GM23338 (cell line): ENCODE measurements around the gene IGSF6. TPM values are rescaled to one million over a fixed set of nuclear protein-coding genes. Genes with fewer than 3 reads are reported as not detected.

Source experiments
- ATAC-seq: fragments of 200-7000 bp; cut with Tn5 transposase; 3 replicates; pipeline ENCODE4 v1.9.1; 2020
- DNase-seq: peaks from one replicate; pipeline ENCODE4 v3.0.0-alpha.2; 2015; ENCODE audit warnings: low spot score
- H2AFZ ChIP-seq: fragments of 200-600 bp; sonication (generic); 2 replicates; pipeline ENCODE4 v1.8.0; 2016; ENCODE audit warnings: antibody characterized with exemption, mild to moderate bottlenecking, moderate library complexity
- H3F3A ChIP-seq: fragments of 200-600 bp; sonication (generic); replicated peaks from 2 replicates; pipeline ENCODE4 v1.8.0; 2017; ENCODE audit warnings: antibody characterized with exemption, mixed run types, low read depth
- H3K27ac ChIP-seq: fragments of 200-600 bp; sonication (generic); 2 replicates; pipeline ENCODE4 v1.6.1; 2016; ENCODE audit warnings: low read depth
- H3K27me3 ChIP-seq: fragments of 200-600 bp; sonication (generic); 2 replicates; pipeline ENCODE4 v1.8.0; 2016; ENCODE audit warnings: mild to moderate bottlenecking, mixed run types, moderate library complexity; ENCODE audit not compliant: insufficient read depth
- H3K36me3 ChIP-seq: fragments of 200-600 bp; sonication (generic); 2 replicates; pipeline ENCODE4 v1.8.0; 2016; ENCODE audit warnings: mild to moderate bottlenecking; ENCODE audit not compliant: insufficient read depth
- H3K4me1 ChIP-seq: fragments of 200-600 bp; sonication (generic); 2 replicates; pipeline ENCODE4 v1.8.0; 2016; ENCODE audit warnings: mild to moderate bottlenecking, moderate library complexity; ENCODE audit not compliant: insufficient read depth
- H3K4me2 ChIP-seq: fragments of 200-600 bp; sonication (generic); 2 replicates; pipeline ENCODE4 v1.7.1; 2017; ENCODE audit warnings: mixed run types
- H3K4me3 ChIP-seq: fragments of 200-600 bp; sonication (generic); 2 replicates; pipeline ENCODE4 v1.6.1; 2016; ENCODE audit warnings: mixed run types
- H3K79me2 ChIP-seq: fragments of 200-600 bp; sonication (generic); replicated peaks from 2 replicates; pipeline ENCODE4 v1.8.0; 2017; ENCODE audit warnings: mild to moderate bottlenecking; ENCODE audit not compliant: insufficient read depth
- H3K9me2 ChIP-seq: fragments of 200-600 bp; sonication (generic); 2 replicates; pipeline ENCODE4 v1.8.0; 2017; ENCODE audit not compliant: insufficient read depth
- H4K20me1 ChIP-seq: fragments of 200-600 bp; sonication (generic); replicated peaks from 2 replicates; pipeline ENCODE4 v1.8.0; 2017; ENCODE audit warnings: mild to moderate bottlenecking; ENCODE audit not compliant: insufficient read depth
- H3K27ac Mint-ChIP-seq: 2 replicates; pipeline ENCODE4 v1.8.0; 2020; ENCODE audit warnings: inconsistent platforms, mild to moderate bottlenecking, moderate library complexity, mixed read lengths
- H3K27me3 Mint-ChIP-seq: 3 replicates; pipeline ENCODE4 v1.8.0; 2022; ENCODE audit warnings: low read depth, mild to moderate bottlenecking, moderate library complexity, mixed read lengths, inconsistent platforms; ENCODE audit not compliant: insufficient read depth, poor library complexity
- H3K36me3 Mint-ChIP-seq: 3 replicates; pipeline ENCODE4 v1.8.0; 2021; ENCODE audit warnings: low read depth, mild to moderate bottlenecking, inconsistent platforms, moderate library complexity, mixed read lengths
- H3K4me1 Mint-ChIP-seq: 3 replicates; pipeline ENCODE4 v1.8.0; 2020; ENCODE audit warnings: mild to moderate bottlenecking, inconsistent platforms, mixed read lengths
- H3K4me3 Mint-ChIP-seq: 3 replicates; pipeline ENCODE4 v1.8.0; 2021; ENCODE audit warnings: moderate library complexity, mild to moderate bottlenecking, inconsistent platforms, mixed read lengths
- H3K9me3 Mint-ChIP-seq: 3 replicates; pipeline ENCODE4 v1.8.0; 2020; ENCODE audit warnings: moderate library complexity, mild to moderate bottlenecking, inconsistent platforms, mixed read lengths
- CREB1 ChIP-seq: fragments of 250-450 bp; sonication (Bioruptor Pico); IDR thresholded peaks from 2 replicates; pipeline ENCODE4 v1.5.0; 2020; ENCODE audit warnings: low read depth, mild to moderate bottlenecking, moderate library complexity
- CTCF ChIP-seq, 2 experiments: fragments of 200-600 bp in 1 of 2; sonication (generic) in 1 of 2; conservative IDR thresholded peaks; 2 replicates each; pipeline versions ENCODE4 v1.5.1 to v1.6.1; 2016 to 2017; ENCODE audit warnings: antibody characterized with exemption in 2 of 2, low read depth in 2 of 2, mild to moderate bottlenecking in 2 of 2, moderate library complexity in 1 of 2
- ETS1 ChIP-seq: IDR thresholded peaks from 2 replicates; pipeline ENCODE4 v1.6.1; 2016; ENCODE audit warnings: antibody characterized with exemption
- JUNB ChIP-seq: IDR thresholded peaks from one replicate; pipeline ENCODE4 v1.6.1; 2016; ENCODE audit warnings: antibody characterized with exemption; ENCODE audit not compliant: unreplicated experiment
- NANOG ChIP-seq: IDR thresholded peaks from 2 replicates; pipeline ENCODE4 v1.6.1; 2016; ENCODE audit warnings: antibody characterized with exemption, borderline replicate concordance
- REST ChIP-seq: IDR thresholded peaks from one replicate; pipeline ENCODE4 v1.6.1; 2018; ENCODE audit warnings: antibody characterized with exemption; ENCODE audit not compliant: unreplicated experiment
- ZNF331 ChIP-seq: fragments of 250-450 bp; sonication (Bioruptor Pico); IDR thresholded peaks from 2 replicates; pipeline ENCODE4 v1.5.0; 2020; ENCODE audit warnings: low read depth, mild to moderate bottlenecking, moderate library complexity
- polyA plus RNA-seq: library from polyadenylated mRNA; unstranded; fragments of >200 nt; fragmentation: Nextera tagmentation; extraction: Ambion mirVana; gene quantifications from 2 replicates; pipeline ENCODE4 v1.2.1, GENCODE V29; 2016
- total RNA-seq: library from RNA; depleted of rRNA; stranded (reverse); fragments of >200 nt; shearing (Covaris generic); gene quantifications from 2 replicates; pipeline ENCODE4 v1.2.3, GENCODE V29; 2014
- TF ChIP-seq, protein P1 (sequence below): fragments of 250-450 bp; sonication (Bioruptor Pico); IDR thresholded peaks from 2 replicates; pipeline ENCODE4 v1.5.0; 2020; ENCODE audit warnings: mild to moderate bottlenecking, moderate library complexity

Gene IGSF6
- total and polyA plus RNA-seq, 2 experiments from 2014 or later: 0.19 TPM; not detected in 1

DNA sequence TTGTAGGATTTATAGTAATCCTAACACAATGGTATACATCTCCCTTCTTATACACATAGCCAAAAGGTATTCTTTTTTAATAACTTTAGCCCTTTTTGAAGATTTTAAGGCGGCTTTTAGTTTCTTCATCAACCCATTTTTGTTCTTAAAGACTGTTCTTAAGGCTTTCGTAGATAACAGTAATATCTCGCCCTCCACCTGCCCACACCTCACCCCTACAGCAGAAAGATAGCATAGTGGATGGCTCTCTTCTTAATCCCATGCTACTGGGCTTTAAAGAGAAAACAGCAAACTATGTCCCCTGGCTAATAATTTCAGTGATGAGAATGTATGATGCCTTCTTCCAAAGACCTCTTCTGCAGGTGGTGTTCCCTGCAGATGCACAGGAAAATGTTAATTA lies 8.6 kb downstream of the IGSF6 start:
- no peaks in the 10 kb centered on the region for H3K27me3 Mint-ChIP-seq
- DNase-seq: no peak
- peaks cover 7% of the 10 kb centered on the region for H4K20me1 ChIP-seq
- H3K4me3 Mint-ChIP-seq: no peak overlapping the region
- TF ChIP-seq CREB1 (CRISPR knock-in tag) (no peak), ETS1 (no peak), ZNF331 (CRISPR knock-in tag) (no peak), NANOG (no peak), JUNB (no peak), REST (no peak), CTCF (conservative IDR thresholded peaks at IDR 0.05; ENCODE audit: low read depth in 2 of 2) (no peak)
- TF ChIP-seq, protein P1, sequence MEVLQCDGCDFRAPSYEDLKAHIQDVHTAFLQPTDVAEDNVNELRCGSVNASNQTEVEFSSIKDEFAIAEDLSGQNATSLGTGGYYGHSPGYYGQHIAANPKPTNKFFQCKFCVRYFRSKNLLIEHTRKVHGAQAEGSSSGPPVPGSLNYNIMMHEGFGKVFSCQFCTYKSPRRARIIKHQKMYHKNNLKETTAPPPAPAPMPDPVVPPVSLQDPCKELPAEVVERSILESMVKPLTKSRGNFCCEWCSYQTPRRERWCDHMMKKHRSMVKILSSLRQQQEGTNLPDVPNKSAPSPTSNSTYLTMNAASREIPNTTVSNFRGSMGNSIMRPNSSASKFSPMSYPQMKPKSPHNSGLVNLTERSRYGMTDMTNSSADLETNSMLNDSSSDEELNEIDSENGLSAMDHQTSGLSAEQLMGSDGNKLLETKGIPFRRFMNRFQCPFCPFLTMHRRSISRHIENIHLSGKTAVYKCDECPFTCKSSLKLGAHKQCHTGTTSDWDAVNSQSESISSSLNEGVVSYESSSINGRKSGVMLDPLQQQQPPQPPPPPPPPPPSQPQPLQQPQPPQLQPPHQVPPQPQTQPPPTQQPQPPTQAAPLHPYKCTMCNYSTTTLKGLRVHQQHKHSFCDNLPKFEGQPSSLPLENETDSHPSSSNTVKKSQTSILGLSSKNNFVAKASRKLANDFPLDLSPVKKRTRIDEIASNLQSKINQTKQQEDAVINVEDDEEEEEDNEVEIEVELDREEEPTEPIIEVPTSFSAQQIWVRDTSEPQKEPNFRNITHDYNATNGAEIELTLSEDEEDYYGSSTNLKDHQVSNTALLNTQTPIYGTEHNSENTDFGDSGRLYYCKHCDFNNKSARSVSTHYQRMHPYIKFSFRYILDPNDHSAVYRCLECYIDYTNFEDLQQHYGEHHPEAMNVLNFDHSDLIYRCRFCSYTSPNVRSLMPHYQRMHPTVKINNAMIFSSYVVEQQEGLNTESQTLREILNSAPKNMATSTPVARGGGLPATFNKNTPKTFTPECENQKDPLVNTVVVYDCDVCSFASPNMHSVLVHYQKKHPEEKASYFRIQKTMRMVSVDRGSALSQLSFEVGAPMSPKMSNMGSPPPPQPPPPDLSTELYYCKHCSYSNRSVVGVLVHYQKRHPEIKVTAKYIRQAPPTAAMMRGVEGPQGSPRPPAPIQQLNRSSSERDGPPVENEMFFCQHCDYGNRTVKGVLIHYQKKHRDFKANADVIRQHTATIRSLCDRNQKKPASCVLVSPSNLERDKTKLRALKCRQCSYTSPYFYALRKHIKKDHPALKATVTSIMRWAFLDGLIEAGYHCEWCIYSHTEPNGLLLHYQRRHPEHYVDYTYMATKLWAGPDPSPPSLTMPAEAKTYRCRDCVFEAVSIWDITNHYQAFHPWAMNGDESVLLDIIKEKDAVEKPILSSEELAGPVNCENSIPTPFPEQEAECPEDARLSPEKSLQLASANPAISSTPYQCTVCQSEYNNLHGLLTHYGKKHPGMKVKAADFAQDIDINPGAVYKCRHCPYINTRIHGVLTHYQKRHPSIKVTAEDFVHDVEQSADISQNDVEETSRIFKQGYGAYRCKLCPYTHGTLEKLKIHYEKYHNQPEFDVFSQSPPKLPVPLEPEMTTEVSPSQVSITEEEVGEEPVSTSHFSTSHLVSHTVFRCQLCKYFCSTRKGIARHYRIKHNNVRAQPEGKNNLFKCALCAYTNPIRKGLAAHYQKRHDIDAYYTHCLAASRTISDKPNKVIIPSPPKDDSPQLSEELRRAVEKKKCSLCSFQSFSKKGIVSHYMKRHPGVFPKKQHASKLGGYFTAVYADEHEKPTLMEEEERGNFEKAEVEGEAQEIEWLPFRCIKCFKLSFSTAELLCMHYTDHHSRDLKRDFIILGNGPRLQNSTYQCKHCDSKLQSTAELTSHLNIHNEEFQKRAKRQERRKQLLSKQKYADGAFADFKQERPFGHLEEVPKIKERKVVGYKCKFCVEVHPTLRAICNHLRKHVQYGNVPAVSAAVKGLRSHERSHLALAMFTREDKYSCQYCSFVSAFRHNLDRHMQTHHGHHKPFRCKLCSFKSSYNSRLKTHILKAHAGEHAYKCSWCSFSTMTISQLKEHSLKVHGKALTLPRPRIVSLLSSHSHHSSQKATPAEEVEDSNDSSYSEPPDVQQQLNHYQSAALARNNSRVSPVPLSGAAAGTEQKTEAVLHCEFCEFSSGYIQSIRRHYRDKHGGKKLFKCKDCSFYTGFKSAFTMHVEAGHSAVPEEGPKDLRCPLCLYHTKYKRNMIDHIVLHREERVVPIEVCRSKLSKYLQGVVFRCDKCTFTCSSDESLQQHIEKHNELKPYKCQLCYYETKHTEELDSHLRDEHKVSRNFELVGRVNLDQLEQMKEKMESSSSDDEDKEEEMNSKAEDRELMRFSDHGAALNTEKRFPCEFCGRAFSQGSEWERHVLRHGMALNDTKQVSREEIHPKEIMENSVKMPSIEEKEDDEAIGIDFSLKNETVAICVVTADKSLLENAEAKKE (CRISPR knock-in tag): no peak
- no peak overlapping the region for H3K4me3 ChIP-seq
- no peak overlapping the region for H3K27ac ChIP-seq
- peaks cover 3% of the 10 kb centered on the region; the same call in 1 of the 3 replicates for H3K4me1 Mint-ChIP-seq
- H3K36me3 ChIP-seq: no peaks in the 10 kb centered on the region
- no peak overlapping the region for H3K4me2 ChIP-seq
- H3K36me3 Mint-ChIP-seq: no peaks in the 10 kb centered on the region
- H3K27me3 ChIP-seq: no peaks in the 10 kb centered on the region
- no peaks in the 10 kb centered on the region for H3K9me3 Mint-ChIP-seq
- H3K27ac Mint-ChIP-seq: no peak overlapping the region
- H3K79me2 ChIP-seq: peaks cover 38% of the 10 kb centered on the region
- H3F3A ChIP-seq: no peaks in the 10 kb centered on the region
- H2AFZ ChIP-seq: no peak overlapping the region
- ATAC-seq: no peak
- H3K9me2 ChIP-seq: no peaks in the 10 kb centered on the region
- H3K4me1 ChIP-seq: no peaks in the 10 kb centered on the region
